ENCODE results near the gene PRKAR1B.

The PRKAR1B gene

DNA sequence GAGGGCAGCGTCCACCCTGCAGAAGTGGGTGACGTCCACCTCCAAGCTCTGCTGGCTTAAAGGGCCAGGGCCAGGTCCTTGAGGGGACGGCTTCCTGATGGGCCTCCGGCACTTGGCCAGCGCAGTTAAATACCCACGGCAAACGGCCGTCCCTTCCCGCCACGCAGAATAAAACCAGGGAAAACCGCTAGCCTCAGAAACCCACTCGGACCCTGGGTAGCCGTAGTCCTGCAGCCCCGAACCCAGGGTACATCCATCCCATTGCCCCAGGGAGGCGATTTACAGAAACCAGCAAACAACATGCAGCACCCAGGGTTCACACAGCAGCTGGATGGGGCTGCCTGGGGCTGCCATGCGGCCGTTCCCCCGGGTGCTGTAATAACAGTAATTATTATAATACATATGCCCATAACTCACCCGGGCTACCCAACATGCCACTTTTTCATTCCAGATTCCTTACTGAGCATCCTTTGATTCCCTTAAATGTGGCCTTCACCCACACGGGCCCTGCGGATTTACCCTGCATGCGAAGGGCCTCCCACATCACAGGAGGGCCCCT lies 126.0 kb downstream of the PRKAR1B start:
- DNase-seq: no peak

DNA sequence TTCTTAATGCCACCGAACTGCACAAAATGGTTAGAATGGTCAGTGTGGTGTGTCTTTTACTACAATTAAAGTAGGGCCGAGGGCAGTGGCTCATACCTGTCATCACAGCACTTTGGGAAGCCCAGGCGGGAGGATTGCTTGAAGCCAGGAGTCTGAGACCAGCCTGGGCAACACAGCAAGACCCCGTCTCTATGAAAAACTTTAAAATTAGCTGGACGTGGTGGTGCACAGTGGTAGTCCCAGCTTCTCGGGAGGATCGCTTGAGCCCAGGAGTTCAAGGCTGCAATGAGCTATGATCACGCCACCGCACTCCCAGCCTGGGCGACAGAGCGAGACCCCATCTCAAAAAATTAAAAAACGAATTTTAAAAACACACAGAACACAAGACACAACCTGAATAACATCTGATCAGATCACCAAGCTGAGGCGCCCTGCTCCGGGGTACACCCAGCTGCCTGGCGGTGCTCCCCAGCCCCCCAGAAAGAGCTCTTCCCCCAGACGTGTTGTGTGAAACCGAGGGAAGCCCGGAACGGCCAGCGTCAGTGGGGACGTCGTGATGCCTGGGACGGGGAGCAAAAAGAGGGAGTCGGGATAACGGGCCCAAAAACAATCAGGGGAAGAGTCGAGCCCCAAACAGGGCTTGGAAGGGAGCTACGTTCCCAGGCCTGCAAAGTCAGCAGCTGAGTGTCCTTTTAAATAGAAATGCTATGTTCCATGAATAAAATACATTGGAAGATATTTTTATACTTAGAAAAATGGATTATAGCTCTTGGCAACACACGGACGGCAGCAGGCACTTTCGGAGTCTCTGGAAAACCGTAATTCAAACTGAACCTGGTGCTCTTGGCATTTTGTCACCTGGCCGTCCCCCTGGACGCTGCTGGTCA lies 126.7 kb downstream of the PRKAR1B start:
- no peak for DNase-seq

DNA sequence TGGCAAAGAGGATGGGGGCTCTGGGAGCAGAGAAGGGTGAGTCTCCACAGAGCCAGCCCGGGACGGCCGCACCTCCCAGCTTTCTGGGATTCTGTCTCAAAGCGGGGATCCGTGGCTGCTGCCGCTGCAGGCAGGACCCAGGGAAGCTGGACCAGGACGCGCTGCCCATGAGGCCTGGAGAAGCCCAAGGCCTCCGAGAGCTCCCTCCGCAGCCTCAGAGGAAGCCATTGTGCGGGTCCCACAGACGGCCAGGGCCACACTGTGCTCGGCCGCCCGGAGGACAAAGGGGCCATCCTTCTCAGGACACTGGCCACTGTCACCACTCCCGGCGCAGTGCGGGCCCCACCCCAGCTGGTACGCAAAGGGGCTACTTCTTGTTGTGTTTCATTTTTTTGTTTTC lies 128.2 kb downstream of the PRKAR1B start:
- DNase-seq: no peak

DNA sequence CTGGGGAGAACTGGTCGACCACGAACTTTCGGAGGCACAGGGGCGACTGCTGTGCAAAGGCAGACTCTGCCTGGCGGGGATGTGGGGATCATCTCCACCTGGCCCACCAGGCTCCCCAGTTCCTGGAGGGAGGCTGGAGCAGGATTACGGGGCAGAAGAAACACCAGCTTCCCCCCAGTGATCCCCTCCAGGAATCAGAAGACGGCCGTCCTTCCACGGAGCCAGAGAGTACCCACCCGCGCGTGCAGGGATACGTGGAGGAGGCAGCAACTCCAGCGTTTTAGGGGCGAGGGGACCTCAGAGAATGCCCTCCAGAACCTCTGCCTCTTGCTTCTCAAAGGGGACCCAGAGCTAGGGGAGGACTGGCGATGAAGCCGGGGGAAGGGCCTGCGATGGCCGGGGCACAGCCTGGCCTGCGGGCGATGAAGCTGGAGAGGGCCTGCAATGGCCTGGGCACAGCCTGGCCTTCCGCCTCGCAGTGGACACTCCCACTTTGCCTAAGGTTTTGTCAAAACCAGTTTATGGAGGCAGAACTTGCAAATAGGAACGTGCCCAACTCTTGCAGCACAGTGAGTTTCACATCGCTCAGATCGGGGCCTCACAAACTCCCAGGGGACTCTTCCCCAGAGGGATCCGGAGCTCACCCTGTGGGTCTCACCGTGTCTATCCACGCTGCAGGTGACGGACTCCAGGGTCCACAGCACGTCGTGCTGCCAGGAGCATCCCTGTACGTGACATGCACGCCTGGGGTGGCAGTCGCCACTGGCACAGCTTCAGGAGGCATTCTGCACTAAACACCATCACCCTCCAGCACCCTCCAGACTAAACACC lies 129.5 kb downstream of the PRKAR1B start:
- DNase-seq: no peak

DNA sequence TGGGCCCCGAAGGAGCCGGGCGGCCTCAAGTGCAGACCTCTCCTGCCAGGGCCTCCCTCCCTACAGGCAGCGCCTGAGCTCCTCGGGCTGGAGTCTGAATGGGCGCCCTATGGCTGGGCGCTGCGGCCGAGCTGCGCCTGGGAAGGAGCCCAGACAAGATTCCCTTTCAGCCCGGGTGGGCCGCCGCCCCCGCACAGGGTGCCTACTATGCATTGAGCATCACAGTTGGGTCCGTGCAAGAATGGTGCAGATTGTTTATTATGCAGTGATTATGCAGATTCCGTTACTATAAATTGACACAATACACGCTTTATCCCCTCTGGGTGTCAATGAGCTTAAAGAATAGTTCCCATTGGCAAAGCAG lies 130.3 kb downstream of the PRKAR1B start:
- no peak for DNase-seq

DNA sequence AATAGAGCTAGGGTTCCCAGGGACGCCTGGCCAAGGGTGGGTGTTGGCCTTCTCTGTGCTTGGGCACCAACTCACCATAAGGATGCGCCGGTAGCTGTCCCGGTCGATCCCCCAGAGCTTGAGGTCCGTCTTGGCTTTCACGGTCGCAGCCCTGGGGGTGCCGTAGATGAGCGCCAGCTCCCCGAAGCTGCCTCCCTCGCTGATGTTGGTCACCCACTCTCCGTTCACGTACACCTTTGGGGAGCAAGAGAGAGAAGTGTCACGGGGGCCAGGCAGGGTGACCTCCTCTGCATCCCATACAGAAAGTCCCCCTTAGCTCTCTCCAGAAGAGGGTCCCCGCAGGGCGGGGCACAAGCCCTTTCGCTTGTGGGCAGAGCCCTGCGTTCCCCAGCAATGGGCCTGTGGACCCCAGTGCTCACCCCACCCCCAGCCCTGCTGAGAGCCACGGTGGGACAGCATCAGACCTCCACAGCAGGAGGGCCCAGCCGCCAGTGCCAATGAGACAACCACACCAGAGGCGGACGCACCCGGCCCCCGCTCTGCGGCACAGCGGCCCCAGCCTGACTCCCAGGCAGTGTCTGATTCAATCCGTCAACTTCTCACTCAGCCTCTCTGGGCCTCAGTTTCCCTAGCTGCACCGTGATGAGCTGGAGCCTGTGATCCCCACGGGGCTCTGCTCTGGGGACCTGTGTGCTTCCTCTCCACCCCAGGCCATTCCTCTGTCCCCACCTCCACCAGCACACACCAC lies 130.8 kb downstream of the PRKAR1B start:
- no peak for DNase-seq

DNA sequence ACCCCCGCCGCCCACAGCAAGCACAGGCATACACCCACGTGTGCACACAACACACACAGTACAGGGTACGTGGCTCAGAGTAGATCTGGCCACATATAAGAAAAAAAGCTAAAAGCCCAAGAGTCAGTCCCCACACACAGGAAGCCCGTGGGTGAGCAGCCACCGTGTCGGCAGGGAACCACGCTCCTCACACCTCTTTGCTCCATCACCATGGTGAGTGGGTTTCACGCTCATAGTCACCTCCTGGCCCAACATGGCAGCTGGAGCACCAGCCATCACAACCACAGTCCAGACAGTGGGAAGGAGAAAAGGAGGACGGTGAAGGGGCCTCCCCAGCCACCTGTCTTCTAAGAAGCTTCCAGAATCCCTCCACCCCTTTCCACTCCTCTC lies 131.5 kb downstream of the PRKAR1B start:
- no peak for DNase-seq

DNA sequence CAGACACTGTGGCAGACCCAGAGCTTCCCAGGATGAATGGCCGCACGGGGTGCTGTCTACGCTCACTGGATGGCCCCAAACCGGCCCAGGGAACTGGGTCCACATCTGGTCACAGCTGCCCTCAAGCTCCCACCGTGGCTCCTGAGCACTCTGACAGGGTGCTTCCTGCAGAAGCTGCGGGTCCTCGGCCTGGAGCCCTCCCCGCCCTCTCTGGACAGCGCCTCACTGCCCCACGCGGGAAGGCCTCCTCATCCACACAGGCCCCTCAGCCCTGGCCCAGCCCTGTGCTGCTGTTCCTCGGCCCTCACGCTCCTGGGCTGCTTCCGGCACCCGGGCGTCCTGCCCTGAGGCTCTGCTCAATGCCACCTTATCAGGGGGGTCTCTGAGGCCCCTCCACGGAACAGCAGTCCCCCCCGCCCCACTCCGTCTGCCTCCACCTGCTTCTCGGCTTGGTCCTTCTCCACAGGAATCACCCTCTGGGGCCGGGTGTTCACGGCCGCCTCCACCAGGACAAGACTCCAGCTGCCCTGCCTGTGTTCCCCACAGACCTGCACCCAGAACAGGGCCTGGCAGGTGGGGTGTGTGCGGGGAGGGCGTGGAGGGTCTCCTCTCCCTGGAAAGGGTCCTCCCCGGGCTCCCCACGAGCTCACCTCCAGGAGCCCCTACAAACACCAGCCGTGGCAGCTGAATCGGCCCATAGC lies 132.0 kb downstream of the PRKAR1B start:
- DNase-seq: no peak

DNA sequence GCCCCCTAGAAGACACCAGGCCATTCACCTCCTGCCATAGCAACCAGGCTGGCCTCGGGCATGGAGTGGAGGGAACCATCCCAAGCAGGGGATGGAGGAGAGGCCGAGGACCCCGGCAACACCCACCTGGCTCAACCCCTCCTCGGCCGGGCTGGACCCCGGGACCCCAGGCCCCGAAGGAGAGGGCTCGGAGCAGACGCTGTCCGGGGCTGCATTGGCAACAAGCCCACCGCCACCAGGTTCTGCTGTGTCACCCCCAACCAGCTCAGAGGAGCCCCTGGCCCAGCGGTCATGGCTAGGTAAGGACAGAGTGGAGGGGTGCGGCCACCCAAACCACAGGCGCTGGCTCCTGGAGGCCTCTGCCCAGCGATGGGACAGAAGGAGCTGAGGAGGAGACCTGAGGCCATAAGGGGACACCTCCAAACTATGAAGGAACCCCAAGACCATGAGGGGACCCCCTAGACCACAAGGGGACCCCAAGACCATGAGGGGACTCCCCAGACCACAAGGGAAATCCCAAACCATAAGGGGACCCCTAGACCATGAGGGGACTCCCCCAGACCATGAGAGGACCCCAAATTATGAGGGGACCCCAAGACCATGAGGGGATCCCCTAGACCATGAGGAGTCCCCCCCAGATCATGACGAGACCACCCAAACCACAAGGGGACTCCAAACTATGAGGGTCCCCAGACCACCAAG lies 132.7 kb downstream of the PRKAR1B start:
- DNase-seq: no peak

DNA sequence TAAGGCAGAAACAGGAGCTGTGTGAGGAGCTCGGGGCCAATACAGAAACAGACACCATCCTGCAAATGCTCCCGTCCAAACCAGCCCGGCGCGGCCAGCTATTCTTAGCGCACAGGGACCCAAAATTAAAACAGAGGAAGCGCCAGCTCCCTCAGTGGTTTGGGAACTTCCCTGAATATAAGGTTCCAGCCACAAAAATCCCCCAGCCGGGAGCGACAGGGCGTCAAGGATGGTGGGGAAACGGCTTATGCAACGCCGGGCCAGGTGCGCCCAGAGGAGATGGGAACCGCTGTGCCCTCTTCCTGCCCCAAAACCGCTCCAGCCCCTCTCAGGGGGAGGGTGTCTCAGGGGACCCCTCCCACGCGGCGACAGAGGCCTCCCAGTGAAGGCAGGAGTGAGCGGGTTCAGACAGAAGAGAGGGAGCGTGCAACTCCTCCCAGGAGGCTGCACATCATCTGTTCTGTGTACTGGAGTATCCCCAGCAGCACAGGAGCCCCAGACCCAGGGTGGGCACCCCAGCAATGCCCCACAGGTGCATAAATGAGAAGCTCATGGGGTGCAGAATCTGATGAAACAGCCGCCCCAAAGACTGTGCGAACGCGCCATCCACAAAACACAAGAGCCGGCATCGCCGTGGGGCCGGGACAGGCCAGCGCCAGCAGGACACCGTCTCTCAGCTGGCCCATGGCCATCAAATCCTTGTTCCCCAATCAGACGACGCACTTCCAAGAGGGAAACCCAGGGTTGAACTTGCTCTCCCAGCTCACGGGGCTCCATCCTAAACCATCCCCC lies 133.6 kb downstream of the PRKAR1B start:
- DNase-seq: no peak

DNA sequence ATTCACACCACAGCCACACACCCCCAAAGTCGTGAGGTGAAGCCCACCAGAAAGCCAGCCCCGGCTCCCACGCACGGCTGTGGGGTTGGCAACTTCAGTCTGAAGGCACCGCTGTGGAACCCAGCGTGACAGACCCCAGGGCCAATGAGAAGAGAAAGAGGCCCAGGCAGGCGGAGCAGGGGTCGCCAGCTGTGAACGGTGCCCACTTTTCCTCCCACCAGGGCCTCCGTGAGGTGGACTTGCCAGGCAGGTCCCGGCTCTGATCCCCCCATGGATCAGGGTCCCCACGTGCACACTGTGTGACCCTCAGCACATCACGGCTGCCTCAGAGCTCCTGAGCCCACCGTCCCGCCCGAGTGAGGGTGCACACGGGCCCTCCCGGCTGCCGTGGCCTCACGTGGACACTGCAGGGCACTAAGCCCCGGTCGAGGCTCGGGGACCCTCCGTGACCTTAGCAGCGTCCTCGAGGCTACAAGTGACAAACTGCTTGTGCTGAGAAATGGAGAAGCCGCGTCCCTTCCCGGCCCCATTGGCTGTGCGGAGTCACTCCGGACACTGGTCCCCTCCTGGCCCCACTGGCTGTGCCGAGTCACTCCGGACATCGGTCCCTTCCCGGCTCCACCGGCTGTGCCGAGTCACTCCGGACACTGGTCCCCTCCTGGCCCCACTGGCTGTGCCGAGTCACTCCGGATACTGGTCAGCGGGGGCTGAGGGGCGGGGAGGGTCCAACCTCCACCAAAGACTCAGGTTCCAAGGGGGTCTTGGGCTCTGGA lies 135.0 kb downstream of the PRKAR1B start:
- DNase-seq: no peak

DNA sequence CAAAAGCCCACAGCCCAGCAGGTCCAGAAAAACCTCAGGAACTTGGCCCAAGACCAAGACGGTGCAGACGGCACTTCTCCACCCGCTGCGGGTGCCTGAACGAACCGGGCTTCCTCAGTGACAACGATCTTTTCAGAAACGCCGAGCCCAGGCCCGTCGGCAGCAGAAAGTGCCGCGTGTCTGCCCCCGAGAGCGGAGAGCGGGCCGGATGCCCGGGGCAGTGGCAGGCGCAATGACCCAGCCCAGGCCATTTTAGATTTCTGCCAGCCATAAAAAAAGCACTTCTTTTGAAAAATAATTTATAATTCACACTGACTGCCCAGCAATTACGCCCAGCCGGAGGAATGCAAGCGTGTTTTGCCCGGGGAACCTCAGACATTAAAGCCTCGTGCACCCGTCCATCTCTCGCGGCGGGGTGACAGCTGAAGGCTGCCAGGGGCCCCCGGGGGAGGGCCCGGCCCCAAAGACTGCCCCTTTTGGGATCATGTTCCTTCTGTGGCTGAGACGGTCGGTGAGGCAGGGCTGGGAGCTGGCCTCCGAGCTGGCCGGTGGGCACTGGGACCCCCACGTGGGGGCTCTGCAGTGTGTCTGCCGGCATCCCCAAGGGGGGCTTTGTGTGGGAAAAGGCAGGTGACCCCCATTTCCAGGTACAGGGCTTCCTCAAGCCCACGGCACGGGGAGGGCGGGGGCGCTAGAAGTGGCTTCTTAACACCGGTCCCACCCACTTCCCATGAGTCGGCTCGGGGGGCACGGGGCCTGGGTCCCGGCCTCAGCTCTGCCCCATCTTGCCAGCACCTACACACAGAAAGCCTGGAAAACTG lies 136.1 kb downstream of the PRKAR1B start:
- no peak for DNase-seq

DNA sequence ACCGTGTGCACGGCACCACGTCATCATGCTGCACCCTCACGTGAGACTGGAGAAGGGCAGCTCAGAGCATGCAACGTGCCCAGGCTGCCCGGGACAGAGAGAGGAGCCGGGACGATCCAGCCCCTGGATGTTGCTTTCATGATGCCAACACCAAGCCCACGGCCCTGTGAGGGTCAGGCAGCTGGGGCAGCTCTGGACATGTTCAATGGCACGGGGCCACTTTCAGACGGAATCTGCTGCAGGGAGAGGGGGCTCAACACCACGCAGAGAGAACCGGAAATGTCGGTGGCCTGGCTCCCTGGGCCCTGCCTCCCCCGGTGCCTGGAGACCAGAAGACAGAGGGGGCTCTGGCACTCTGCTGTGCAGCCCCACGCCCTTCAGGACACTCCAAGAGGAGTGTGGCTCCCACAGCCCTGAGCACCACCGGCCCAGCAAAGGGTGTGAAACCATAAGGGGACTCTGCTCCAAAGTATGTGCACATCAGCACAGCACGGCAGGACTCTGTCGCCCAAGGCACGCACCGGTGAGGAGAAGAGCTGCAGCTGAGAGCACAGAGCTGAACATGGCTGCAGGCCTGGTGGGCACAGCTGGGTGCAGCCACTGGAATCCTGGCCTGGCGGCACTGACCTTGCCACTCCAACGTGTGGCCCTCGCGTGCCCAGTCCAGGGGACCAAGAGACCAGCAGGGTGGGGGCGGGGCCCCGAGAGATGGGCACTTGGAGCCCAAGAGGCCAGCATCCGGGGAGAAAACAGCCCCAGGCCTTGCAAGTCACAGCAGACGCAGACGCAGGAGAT lies 137.1 kb downstream of the PRKAR1B start:
- no peak for DNase-seq

DNA sequence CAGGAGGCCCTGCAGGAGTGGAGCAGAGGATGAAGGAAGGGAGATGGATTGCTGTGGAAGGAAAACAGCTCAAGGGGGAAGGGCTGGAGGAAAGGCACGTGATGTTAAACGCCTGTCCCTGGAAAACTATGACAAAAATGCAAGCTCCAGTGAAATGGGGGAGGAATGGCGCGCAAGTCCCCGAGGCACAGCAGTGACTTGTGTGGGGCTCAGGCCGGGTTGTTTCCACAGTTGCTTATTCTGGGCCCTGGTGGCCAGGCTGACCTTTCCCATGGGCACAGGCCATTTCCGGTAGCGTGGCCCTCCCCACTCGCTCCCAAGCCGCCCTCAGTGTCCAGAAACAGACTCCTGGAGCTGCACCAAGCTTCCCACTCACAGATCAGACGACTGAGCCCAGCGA lies 139.3 kb downstream of the PRKAR1B start:
- no peak for DNase-seq

DNA sequence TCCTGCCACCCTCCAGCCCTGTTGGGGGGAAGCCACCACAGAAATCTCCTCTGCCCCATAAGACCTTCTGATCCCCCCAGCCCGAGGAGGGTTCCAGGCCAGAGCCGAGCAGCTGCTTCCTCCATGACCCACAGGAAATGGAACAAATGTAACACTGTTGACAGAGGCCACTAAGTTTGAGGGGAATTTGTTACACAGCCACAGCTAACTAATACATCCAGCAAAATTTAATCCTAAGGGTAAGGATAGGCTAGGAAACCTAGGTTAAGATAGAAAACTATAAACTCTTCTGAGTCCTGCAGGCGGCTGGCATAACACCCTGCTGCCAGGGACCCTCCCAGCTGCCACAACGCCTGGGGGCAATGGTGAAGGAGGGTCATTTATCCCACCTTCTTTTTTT lies 140.6 kb downstream of the PRKAR1B start:
- DNase-seq: no peak

DNA sequence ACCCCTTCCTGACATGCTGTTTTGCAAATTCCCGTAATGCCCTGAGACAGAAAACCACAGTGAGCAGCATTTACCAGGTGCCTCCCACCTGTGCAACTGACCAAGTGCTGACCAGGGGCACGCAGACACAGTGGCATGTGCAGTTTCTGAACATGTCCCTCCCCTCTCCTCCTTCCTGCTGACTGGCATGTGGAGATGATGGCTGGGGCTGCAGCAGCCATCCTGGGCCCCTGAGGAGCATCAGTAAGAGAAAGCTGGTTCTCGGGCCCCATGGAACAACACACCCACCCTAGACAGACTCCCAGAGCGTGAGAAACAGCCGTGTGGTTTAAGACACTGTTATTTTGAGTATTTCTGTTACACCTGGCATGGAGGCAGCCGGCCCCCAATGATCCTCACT lies 141.2 kb downstream of the PRKAR1B start:
- no peak for DNase-seq

DNA sequence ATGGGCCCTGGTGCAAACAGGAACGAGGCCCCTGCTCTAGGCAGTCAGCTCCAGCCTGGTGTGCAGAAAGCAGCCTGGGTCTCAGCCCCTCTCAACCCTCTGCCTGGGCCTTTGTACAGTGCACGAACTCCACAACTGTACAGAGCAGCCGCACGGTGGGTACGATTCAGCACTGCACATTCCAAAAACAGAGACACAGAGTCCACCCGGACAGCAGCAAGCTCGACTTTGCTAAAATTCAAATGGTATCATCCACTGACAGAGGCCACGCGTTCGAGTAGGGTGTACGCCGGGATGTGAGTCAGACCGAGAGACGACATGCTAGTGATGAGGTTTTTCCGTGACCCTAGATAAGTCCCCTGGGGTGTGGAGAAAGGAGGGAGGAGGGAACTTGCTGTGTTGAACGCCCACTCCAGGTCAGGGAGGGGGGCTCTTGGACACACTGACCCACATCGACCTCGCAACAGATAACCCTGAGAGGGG lies 141.8 kb downstream of the PRKAR1B start:
- no peak for DNase-seq

DNA sequence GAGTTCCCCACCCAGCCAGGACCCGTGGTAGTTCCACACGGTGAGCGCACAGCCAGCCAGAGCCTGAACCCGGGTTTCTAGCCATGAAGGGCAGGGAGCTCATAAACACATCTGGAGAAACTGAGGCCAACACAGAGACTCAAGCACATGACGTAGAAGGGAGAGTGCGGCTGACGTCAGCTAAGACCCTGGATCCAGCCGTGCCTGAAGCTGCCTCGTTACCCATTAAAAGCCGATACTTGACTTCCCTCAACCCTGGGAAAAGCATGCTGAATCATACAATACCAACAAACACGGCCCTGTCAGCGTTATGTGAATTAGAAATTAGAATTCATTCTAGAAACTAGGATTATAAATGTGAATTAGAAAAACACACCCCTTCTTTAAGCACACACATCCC lies 142.3 kb downstream of the PRKAR1B start:
- no peak for DNase-seq

All from activated naive CD4-positive, alpha-beta T cell (primary cell).